ENCODE measurements around the gene AP1S2.

DNA sequence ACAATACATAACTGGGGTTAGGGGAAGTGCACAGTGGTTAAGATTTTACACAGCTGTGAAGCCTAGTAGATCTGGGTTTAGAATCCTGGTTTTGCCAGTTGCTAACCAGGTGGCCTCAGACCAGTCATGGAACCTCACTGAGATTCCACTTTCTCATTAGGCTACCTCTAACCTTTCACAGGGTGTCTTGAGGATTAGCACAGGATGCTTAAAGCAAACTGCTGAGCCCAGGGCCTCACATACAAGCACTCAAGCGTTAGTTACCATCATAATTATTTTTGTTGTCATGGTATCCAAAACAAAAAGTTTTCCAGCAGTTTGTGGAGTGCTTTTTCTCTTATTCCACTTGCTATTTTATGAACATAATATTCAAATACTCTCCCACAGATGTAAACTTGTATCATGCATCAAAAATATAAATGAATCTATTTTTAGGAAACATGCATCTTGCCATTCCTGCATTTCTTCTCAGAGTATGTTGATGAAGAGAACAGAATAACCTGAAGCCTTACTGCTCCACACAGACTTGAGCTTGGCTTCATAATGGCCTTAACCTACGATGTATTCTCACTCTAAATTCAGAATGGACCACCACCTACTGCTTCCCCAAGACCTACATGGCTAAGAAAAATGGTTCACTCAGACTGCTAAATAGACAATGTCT, 12.6 kb downstream of the AP1S2 start:
- TF ChIP-seq, protein P1, sequence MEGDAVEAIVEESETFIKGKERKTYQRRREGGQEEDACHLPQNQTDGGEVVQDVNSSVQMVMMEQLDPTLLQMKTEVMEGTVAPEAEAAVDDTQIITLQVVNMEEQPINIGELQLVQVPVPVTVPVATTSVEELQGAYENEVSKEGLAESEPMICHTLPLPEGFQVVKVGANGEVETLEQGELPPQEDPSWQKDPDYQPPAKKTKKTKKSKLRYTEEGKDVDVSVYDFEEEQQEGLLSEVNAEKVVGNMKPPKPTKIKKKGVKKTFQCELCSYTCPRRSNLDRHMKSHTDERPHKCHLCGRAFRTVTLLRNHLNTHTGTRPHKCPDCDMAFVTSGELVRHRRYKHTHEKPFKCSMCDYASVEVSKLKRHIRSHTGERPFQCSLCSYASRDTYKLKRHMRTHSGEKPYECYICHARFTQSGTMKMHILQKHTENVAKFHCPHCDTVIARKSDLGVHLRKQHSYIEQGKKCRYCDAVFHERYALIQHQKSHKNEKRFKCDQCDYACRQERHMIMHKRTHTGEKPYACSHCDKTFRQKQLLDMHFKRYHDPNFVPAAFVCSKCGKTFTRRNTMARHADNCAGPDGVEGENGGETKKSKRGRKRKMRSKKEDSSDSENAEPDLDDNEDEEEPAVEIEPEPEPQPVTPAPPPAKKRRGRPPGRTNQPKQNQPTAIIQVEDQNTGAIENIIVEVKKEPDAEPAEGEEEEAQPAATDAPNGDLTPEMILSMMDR (IDR thresholded peaks at IDR 0.05) = no peak
- TF ChIP-seq POLR2A (IDR thresholded peaks at IDR 0.05) = no peak
- no peak for TF ChIP-seq EP300 (IDR thresholded peaks at IDR 0.05)
